Stimulated activated CD8-positive, alpha-beta memory T cell treated with anti-CD3 and anti-CD28 coated beads, Interleukin-15, amount 100 ng/mL, for 4 hours (primary cell): ENCODE measurements around the gene IRX4.
"Not testable (repeated sequence)": the region's sequence is repeated elsewhere in the genome, so short reads cannot be mapped to it uniquely, and the experiment has no call there.

Source experiments
- DNase-seq, 2 donors: peaks; one replicate each; pipeline ENCODE4 v3.0.0-alpha.2; 2020; ENCODE audit warnings: low read depth in 2 of 2

The IRX4 gene

GRCh38 chr5:1878050-1878849, 4.5 kb downstream of the IRX4 start:
- no peak for DNase-seq

- DNase-seq, result no peak
Observed at GRCh38 chr5:1877103-1878049, 5.3 kb downstream of the IRX4 start.

GRCh38 chr5:1876660-1877064, 6.1 kb downstream of the IRX4 start:
- DNase-seq, result no peak

GRCh38 chr5:1875843-1876659, 6.7 kb downstream of the IRX4 start:
- DNase-seq, result no peak

GRCh38 chr5:1875281-1875842, 7.4 kb downstream of the IRX4 start:
- no peak for DNase-seq

GRCh38 chr5:1874771-1875220, 7.9 kb downstream of the IRX4 start:
- DNase-seq, result no peak

- no peak for DNase-seq
Observed at GRCh38 chr5:1874348-1874747, 8.4 kb downstream of the IRX4 start.

GRCh38 chr5:1873243-1873959, 9.3 kb downstream of the IRX4 start:
- DNase-seq, result no peak

GRCh38 chr5:1871441-1871840, 11.3 kb downstream of the IRX4 start:
- no peak for DNase-seq

- DNase-seq, result not testable (repeated sequence)
Observed at GRCh38 chr5:1870435-1871272, 12.1 kb downstream of the IRX4 start.

GRCh38 chr5:1868886-1869475, 13.7 kb downstream of the IRX4 start:
- no peak for DNase-seq

- DNase-seq, result no peak
Observed at GRCh38 chr5:1867815-1868143, 14.9 kb downstream of the IRX4 start.

GRCh38 chr5:1867114-1867814, 15.5 kb downstream of the IRX4 start:
- DNase-seq, result no peak

GRCh38 chr5:1865948-1866347, 16.8 kb downstream of the IRX4 start:
- DNase-seq, result no peak

GRCh38 chr5:1865486-1865885, 17.2 kb downstream of the IRX4 start:
- no peak for DNase-seq

GRCh38 chr5:1864896-1865440, 17.8 kb downstream of the IRX4 start:
- no peak for DNase-seq

GRCh38 chr5:1860949-1861348, 21.8 kb downstream of the IRX4 start:
- no peak for DNase-seq

- no peak for DNase-seq
Observed at GRCh38 chr5:1860021-1860610, 22.6 kb downstream of the IRX4 start.
